ENCODE results near the gene KCNAB2.

DNA sequence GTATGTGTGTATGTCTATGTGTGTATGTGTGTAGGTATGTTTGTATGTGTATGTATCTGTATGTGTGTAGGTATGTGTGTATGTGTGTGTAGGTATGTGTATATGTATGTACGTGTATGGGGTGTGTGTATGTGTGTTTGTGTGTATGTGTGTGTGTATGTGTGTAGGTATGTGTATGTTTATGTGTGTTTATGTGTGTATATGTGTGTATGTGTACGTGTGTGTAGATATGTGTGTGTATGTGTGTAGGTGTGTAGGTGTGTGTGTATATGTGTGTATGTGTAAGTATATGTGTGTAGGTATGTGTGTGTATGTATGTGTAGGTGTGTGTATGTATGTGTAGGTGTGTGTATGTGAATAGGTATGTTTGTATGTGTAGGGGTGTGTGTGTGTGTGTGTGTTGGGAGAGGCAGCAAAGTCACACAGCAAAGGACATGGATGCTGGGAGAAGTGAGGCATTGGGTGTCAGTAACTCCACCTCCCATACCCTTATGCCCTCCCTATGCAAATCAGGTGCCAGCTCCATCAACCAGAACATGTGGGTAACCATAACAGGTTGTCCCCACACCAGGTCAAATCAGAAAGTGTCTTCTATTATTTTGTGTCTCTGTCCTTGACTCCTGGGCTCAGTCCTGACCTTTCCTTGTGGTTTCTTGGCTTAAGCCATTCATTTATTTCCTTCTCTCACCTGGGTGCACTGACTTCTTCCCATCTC, 15.0 kb upstream of the KCNAB2 start:
- TF ChIP-seq EZH2 (IDR thresholded peaks at IDR 0.05; ENCODE audit: low read length, unreplicated experiment) = no peak
- TF ChIP-seq, protein P1, sequence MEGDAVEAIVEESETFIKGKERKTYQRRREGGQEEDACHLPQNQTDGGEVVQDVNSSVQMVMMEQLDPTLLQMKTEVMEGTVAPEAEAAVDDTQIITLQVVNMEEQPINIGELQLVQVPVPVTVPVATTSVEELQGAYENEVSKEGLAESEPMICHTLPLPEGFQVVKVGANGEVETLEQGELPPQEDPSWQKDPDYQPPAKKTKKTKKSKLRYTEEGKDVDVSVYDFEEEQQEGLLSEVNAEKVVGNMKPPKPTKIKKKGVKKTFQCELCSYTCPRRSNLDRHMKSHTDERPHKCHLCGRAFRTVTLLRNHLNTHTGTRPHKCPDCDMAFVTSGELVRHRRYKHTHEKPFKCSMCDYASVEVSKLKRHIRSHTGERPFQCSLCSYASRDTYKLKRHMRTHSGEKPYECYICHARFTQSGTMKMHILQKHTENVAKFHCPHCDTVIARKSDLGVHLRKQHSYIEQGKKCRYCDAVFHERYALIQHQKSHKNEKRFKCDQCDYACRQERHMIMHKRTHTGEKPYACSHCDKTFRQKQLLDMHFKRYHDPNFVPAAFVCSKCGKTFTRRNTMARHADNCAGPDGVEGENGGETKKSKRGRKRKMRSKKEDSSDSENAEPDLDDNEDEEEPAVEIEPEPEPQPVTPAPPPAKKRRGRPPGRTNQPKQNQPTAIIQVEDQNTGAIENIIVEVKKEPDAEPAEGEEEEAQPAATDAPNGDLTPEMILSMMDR (conservative IDR thresholded peaks at IDR 0.05; ENCODE audit: low read depth, low read length) = no peak
- TF ChIP-seq EZH2phosphoT487 (IDR thresholded peaks at IDR 0.05; ENCODE audit: borderline replicate concordance, low read length) = no peak
